HepG2 (cell line): ENCODE results near the gene BPIFB2. TPM values are rescaled to one million over a fixed set of nuclear protein-coding genes. Genes with fewer than 3 reads are reported as not detected.

ENCODE experiments used
- BORCS8-MEF2B ChIP-seq: sonication (generic); formaldehyde crosslinking; IDR thresholded peaks from 2 replicates; pipeline ENCODE4 v1.8.0; 2022; ENCODE audit warnings: mild to moderate bottlenecking, missing genetic modification reagents
- FOXC1 ChIP-seq: sonication (generic); formaldehyde crosslinking; IDR thresholded peaks from 2 replicates; pipeline ENCODE4 v1.8.0; 2022; ENCODE audit warnings: mild to moderate bottlenecking, missing genetic modification reagents, borderline replicate concordance
- FOXM1 ChIP-seq: sonication (generic); formaldehyde crosslinking; IDR thresholded peaks from 2 replicates; pipeline ENCODE4 v1.5.0; 2020; ENCODE audit warnings: missing genetic modification reagents
- GABPB1 ChIP-seq: IDR thresholded peaks from 2 replicates; pipeline ENCODE4 v1.6.1; 2016; ENCODE audit warnings: mild to moderate bottlenecking, missing genetic modification reagents, moderate library complexity, missing compliant biosample characterization
- HIVEP1 ChIP-seq: sonication (generic); formaldehyde crosslinking; IDR thresholded peaks from 2 replicates; pipeline ENCODE4 v1.4.0; 2020; ENCODE audit warnings: mild to moderate bottlenecking, missing genetic modification reagents
- KAT7 ChIP-seq: IDR thresholded peaks from 2 replicates; pipeline ENCODE4 v1.6.1; 2018; ENCODE audit warnings: borderline replicate concordance, missing compliant biosample characterization
- KLF11 ChIP-seq: IDR thresholded peaks from 2 replicates; pipeline ENCODE4 v1.6.1; 2016; ENCODE audit warnings: missing compliant biosample characterization
- PAWR ChIP-seq: sonication (generic); formaldehyde crosslinking; IDR thresholded peaks from 2 replicates; pipeline ENCODE4 v1.4.0; 2020; ENCODE audit warnings: missing genetic modification reagents, mild to moderate bottlenecking, borderline replicate concordance
- RBM22 ChIP-seq: fragments of 200-400 bp; formaldehyde crosslinking; optimal IDR thresholded peaks from 2 replicates; pipeline ENCODE3; 2017; ENCODE audit warnings: mild to moderate bottlenecking, low read length, moderate library complexity
- RNF2 ChIP-seq: fragments of 450-650 bp; conservative IDR thresholded peaks from 2 replicates; pipeline ENCODE4 v1.6.1; 2016; ENCODE audit warnings: low read depth
- SALL2 ChIP-seq: sonication (generic); formaldehyde crosslinking; IDR thresholded peaks from 2 replicates; pipeline ENCODE4 v1.8.1; 2023; ENCODE audit warnings: mild to moderate bottlenecking, missing genetic modification reagents, inconsistent platforms
- SNRNP70 ChIP-seq: fragments of 200-400 bp; formaldehyde crosslinking; IDR thresholded peaks from 2 replicates; pipeline ENCODE4 v1.6.1; 2017; ENCODE audit warnings: mild to moderate bottlenecking, low read depth, low read length, moderate library complexity
- SP5 ChIP-seq: IDR thresholded peaks from 2 replicates; pipeline ENCODE4 v1.6.1; 2016; ENCODE audit warnings: low read depth, borderline replicate concordance
- STAG1 ChIP-seq: sonication (generic); formaldehyde crosslinking; IDR thresholded peaks from 2 replicates; pipeline ENCODE4 v1.4.0; 2020; ENCODE audit warnings: missing genetic modification reagents
- TARDBP ChIP-seq: sonication (generic); formaldehyde crosslinking; IDR thresholded peaks from 2 replicates; pipeline ENCODE4 v1.8.0; 2022; ENCODE audit warnings: mild to moderate bottlenecking, missing genetic modification reagents
- ZFAT ChIP-seq: sonication (generic); formaldehyde crosslinking; conservative IDR thresholded peaks from 2 replicates; pipeline ENCODE4 v1.8.1; 2023; ENCODE audit warnings: missing genetic modification reagents, inconsistent platforms
- ZNF615 ChIP-seq: sonication (generic); formaldehyde crosslinking; IDR thresholded peaks from 2 replicates; pipeline ENCODE4 v1.5.0; 2020; ENCODE audit warnings: mild to moderate bottlenecking, missing genetic modification reagents, borderline replicate concordance
- ZNF737 ChIP-seq: sonication (generic); formaldehyde crosslinking; IDR thresholded peaks from 2 replicates; pipeline ENCODE4 v1.5.0; 2020; ENCODE audit warnings: missing genetic modification reagents, mild to moderate bottlenecking, borderline replicate concordance
- polyA plus RNA-seq, 8 experiments: library from polyadenylated mRNA; depleted of rRNA in 3 of 8; stranded (reverse) in 7 of 8; unstranded in 1 of 8; fragments of >200 nt; fragmentation: Illumina TruSeq in 4 of 8; extraction: Trizol in 4 of 8; gene quantifications; 2 replicates each; pipeline versions ENCODE4 v1.2.1 to v1.2.3, GENCODE V29; 2011 to 2016; ENCODE audit warnings: low read depth in 4 of 8, missing spikeins in 1 of 8, mixed read lengths in 1 of 8; ENCODE audit not compliant: insufficient read depth in 1 of 8
- total RNA-seq, 5 experiments: library from RNA; depleted of rRNA; stranded (reverse); fragments of >200 nt; fragmentation: Illumina TruSeq; extraction: Trizol; gene quantifications; 2 replicates each; pipeline ENCODE4 v1.2.3, GENCODE V29; 2016; ENCODE audit warnings: low read depth in 1 of 5
- TF ChIP-seq, protein P1 (sequence below): sonication (generic); formaldehyde crosslinking; conservative IDR thresholded peaks from 2 replicates; pipeline ENCODE4 v1.4.0; 2020; ENCODE audit warnings: missing genetic modification reagents
- TF ChIP-seq, protein P2 (sequence below): sonication (generic); formaldehyde crosslinking; IDR thresholded peaks from 2 replicates; pipeline ENCODE4 v1.8.1; 2023; ENCODE audit warnings: mild to moderate bottlenecking, missing genetic modification reagents
- TF ChIP-seq, protein P3 (sequence below): sonication (generic); formaldehyde crosslinking; IDR thresholded peaks from 2 replicates; pipeline ENCODE4 v1.4.0; 2020; ENCODE audit warnings: missing genetic modification reagents, mild to moderate bottlenecking, borderline replicate concordance

The BPIFB2 gene
- total and polyA plus RNA-seq, 2 of the 13 experiments (the other 11 are each of a cell fraction or from before 2014, with no cell fraction given): 54.5 to 902 TPM

DNA sequence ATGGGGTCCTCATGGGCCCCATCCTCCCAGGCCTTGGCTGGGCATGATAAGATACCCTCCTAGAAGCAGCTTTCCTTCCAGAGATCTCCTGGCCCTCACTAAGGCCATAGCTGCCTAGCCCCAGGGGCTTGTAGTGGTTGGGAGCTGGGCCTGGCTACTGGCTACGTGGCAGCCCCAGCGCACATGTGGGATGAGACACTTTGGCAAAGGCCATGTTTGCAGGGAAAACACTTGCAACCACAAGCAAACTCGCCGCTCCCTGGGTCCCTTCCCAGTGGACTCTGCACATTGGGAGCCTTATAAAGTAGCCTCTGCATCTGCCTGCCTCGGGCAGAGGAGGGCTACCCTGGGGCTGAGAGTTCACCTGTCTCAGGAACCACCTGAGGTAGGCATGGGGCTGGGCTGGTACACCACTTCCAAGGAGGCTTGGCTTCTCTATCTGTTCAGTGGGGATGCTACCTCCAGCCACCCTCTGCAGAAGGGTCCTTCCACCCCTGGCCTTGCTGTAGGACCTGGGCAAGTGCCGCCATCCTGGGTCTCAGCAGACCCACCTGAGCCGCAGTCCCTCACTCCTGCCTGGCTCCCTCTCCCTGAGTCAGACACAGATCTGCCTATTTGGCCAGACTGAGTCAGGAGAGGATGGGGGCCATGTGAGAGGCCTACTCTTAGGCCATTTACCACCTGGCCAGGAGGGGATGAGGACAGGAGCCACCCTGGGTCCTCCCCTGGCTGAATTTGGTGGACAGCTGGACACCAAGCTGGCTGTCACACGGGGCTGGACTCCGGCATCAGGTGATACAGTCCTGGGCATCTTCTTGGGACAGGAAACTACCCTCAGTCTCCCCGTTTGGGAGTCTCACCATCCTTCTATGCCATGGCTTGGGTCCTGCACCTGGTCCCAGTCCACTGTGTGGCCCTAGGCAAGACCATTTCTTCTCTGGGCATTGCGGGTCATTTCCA is at the start of gene BPIFB2 (continued):
- TF ChIP-seq SALL2 (CRISPR knock-in tag): 0 out of 2 replicates have a peak, but pooled peaks have one; percentile 34
- peak; percentile 68 for TF ChIP-seq GABPB1 (CRISPR knock-in tag)
- TF ChIP-seq HIVEP1 (CRISPR knock-in tag): peak; percentile 50; the same call in 1 of the 2 replicates
- no peak for TF ChIP-seq PAWR (CRISPR knock-in tag)
- TF ChIP-seq, protein P1, sequence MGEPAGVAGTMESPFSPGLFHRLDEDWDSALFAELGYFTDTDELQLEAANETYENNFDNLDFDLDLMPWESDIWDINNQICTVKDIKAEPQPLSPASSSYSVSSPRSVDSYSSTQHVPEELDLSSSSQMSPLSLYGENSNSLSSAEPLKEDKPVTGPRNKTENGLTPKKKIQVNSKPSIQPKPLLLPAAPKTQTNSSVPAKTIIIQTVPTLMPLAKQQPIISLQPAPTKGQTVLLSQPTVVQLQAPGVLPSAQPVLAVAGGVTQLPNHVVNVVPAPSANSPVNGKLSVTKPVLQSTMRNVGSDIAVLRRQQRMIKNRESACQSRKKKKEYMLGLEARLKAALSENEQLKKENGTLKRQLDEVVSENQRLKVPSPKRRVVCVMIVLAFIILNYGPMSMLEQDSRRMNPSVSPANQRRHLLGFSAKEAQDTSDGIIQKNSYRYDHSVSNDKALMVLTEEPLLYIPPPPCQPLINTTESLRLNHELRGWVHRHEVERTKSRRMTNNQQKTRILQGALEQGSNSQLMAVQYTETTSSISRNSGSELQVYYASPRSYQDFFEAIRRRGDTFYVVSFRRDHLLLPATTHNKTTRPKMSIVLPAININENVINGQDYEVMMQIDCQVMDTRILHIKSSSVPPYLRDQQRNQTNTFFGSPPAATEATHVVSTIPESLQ (CRISPR knock-in tag): no peak
- peak; percentile 44; the same call in 1 of the 2 replicates for TF ChIP-seq SP5 (CRISPR knock-in tag)
- TF ChIP-seq TARDBP (CRISPR knock-in tag): peak; percentile 95
- TF ChIP-seq KLF11 (CRISPR knock-in tag): no peak
- TF ChIP-seq RNF2: peak; percentile 56
- TF ChIP-seq ZFAT: no peak
- TF ChIP-seq FOXC1 (CRISPR knock-in tag): no peak
- TF ChIP-seq ZNF615 (CRISPR knock-in tag): peak; percentile 94; the same call in 1 of the 2 replicates
- TF ChIP-seq, protein P2, sequence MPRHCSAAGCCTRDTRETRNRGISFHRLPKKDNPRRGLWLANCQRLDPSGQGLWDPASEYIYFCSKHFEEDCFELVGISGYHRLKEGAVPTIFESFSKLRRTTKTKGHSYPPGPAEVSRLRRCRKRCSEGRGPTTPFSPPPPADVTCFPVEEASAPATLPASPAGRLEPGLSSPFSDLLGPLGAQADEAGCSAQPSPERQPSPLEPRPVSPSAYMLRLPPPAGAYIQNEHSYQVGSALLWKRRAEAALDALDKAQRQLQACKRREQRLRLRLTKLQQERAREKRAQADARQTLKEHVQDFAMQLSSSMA: peak; percentile 27; the same call in 1 of the 2 replicates
- TF ChIP-seq KAT7 (CRISPR knock-in tag): peak; percentile 53; the same call in 1 of the 2 replicates
- TF ChIP-seq FOXM1 (CRISPR knock-in tag): no peak
- TF ChIP-seq SNRNP70: no peak
- TF ChIP-seq STAG1: no peak; the same call in 1 of the 2 replicates
- peak; percentile 92 for TF ChIP-seq BORCS8-MEF2B (CRISPR knock-in tag)
- TF ChIP-seq RBM22: peak; percentile 80
- TF ChIP-seq, protein P3, sequence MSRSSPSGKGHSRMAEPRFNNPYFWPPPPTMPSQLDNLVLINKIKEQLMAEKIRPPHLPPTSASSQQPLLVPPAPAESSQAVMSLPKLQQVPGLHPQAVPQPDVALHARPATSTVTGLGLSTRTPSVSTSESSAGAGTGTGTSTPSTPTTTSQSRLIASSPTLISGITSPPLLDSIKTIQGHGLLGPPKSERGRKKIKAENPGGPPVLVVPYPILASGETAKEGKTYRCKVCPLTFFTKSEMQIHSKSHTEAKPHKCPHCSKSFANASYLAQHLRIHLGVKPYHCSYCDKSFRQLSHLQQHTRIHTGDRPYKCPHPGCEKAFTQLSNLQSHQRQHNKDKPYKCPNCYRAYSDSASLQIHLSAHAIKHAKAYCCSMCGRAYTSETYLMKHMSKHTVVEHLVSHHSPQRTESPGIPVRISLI: no peak; the same call in none of the 2 replicates
- peak; percentile 22 for TF ChIP-seq ZNF737 (CRISPR knock-in tag)
